Sigmoid colon (tissue), 4 donors: ENCODE results near the gene MYO7A.

Experiments
- EP300 ChIP-seq, 4 donors: sonication (generic); formaldehyde crosslinking; IDR thresholded peaks; one replicate each; pipeline ENCODE4 v1.6.1; 2017; ENCODE audit warnings: antibody characterized with exemption in 4 of 4
- POLR2A ChIP-seq, 2 donors: fragments of 450-650 bp; IDR thresholded peaks; one replicate each; pipeline ENCODE4 v1.6.1; 2016; ENCODE audit warnings: antibody characterized with exemption in 2 of 2, mild to moderate bottlenecking in 2 of 2, moderate library complexity in 2 of 2
- POLR2AphosphoS5 ChIP-seq, 4 donors: sonication (generic); formaldehyde crosslinking; IDR thresholded peaks; one replicate each; pipeline ENCODE4 v1.6.1; 2017; ENCODE audit warnings: antibody characterized with exemption in 4 of 4
- TF ChIP-seq, protein P1 (sequence below), 4 experiments: fragments of 450-650 bp in 3 of 4; fragments of 200-600 bp in 1 of 4; IDR thresholded peaks; one replicate each; pipeline ENCODE4 v1.5.1; 2016 to 2019; ENCODE audit warnings: antibody characterized with exemption in 4 of 4, mild to moderate bottlenecking in 3 of 4, moderate library complexity in 2 of 4

GRCh38 chr11:77203901-77204753, 76.1 kb downstream of the MYO7A start:
- TF ChIP-seq POLR2AphosphoS5 (IDR thresholded peaks at IDR 0.05) = no peak
- TF ChIP-seq, protein P1, sequence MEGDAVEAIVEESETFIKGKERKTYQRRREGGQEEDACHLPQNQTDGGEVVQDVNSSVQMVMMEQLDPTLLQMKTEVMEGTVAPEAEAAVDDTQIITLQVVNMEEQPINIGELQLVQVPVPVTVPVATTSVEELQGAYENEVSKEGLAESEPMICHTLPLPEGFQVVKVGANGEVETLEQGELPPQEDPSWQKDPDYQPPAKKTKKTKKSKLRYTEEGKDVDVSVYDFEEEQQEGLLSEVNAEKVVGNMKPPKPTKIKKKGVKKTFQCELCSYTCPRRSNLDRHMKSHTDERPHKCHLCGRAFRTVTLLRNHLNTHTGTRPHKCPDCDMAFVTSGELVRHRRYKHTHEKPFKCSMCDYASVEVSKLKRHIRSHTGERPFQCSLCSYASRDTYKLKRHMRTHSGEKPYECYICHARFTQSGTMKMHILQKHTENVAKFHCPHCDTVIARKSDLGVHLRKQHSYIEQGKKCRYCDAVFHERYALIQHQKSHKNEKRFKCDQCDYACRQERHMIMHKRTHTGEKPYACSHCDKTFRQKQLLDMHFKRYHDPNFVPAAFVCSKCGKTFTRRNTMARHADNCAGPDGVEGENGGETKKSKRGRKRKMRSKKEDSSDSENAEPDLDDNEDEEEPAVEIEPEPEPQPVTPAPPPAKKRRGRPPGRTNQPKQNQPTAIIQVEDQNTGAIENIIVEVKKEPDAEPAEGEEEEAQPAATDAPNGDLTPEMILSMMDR (IDR thresholded peaks at IDR 0.05) = no peak
- no peak for TF ChIP-seq POLR2A (IDR thresholded peaks at IDR 0.05)
- no peak for TF ChIP-seq EP300 (IDR thresholded peaks at IDR 0.05)
